Muscle of arm (tissue), 14 donors: Measurements from ENCODE around the gene UBE2F. TPM values are rescaled to one million over a fixed set of nuclear protein-coding genes. Genes with fewer than 3 reads are reported as not detected.

Experiments used
- DNase-seq: peaks from one replicate; pipeline ENCODE4 v3.0.0-alpha.2; 2013
- long read RNA-seq, 11 donors: transcript quantifications; one replicate each; lab custom pipeline, GENCODE V29; 2026
- polyA plus RNA-seq, 12 donors: library from polyadenylated mRNA; unstranded; fragments of 120-200 nt; gene quantifications; one replicate each; pipeline ENCODE4 v1.2.1, GENCODE V29; 2013; ENCODE audit not compliant: insufficient read length in 12 of 12

Gene UBE2F, protein sequence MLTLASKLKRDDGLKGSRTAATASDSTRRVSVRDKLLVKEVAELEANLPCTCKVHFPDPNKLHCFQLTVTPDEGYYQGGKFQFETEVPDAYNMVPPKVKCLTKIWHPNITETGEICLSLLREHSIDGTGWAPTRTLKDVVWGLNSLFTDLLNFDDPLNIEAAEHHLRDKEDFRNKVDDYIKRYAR
- polyA plus RNA-seq = 10 to 100 TPM in 11 of 12 donors, not detected in 1; 34.3 to 49.0 (median 40.4) TPM
- long read RNA-seq, donor 1, transcript UBE2F-201 (10 exons, 2,009 nt) = major isoform, 10 of 14 reads
- long read RNA-seq, donor 1, partial matches to known transcripts = 0 of 14 reads
- long read RNA-seq, donor 1, other reads (novel, unspliced or antisense) = 0 of 14 reads
- long read RNA-seq, donor 2, transcript UBE2F-201 (10 exons, 2,009 nt) = major isoform, 16 of 18 reads
- long read RNA-seq, donor 2, partial matches to known transcripts = 0 of 18 reads
- long read RNA-seq, donor 2, other reads (novel, unspliced or antisense) = 0 of 18 reads
- long read RNA-seq, donor 3, partial matches to known transcripts = 0 of 6 reads
- long read RNA-seq, donor 3, other reads (novel, unspliced or antisense) = 0 of 6 reads
- long read RNA-seq, donor 4, partial matches to known transcripts = 7 of 10 reads
- long read RNA-seq, donor 4, other reads (novel, unspliced or antisense) = 0 of 10 reads
- long read RNA-seq, donor 5, transcript UBE2F-201 (10 exons, 2,009 nt) = major isoform, 13 of 18 reads
- long read RNA-seq, donor 5, partial matches to known transcripts = 0 of 18 reads
- long read RNA-seq, donor 5, other reads (novel, unspliced or antisense) = 0 of 18 reads
- long read RNA-seq, donor 6, partial matches to known transcripts = 0 of 5 reads
- long read RNA-seq, donor 6, other reads (novel, unspliced or antisense) = 0 of 5 reads
- long read RNA-seq, donor 7, partial matches to known transcripts = 0 of 4 reads
- long read RNA-seq, donor 7, other reads (novel, unspliced or antisense) = 0 of 4 reads
- long read RNA-seq, donor 8, transcript UBE2F-201 (10 exons, 2,009 nt) = major isoform, 13 of 16 reads
- long read RNA-seq, donor 8, partial matches to known transcripts = 0 of 16 reads
- long read RNA-seq, donor 8, other reads (novel, unspliced or antisense) = 0 of 16 reads
- long read RNA-seq, donor 9, transcript UBE2F-201 (10 exons, 2,009 nt) = major isoform, 10 of 14 reads
- long read RNA-seq, donor 9, partial matches to known transcripts = 0 of 14 reads
- long read RNA-seq, donor 9, other reads (novel, unspliced or antisense) = 0 of 14 reads
- long read RNA-seq, donor 10, transcript UBE2F-201 (10 exons, 2,009 nt) = major isoform, 13 of 17 reads
- long read RNA-seq, donor 10, partial matches to known transcripts = 0 of 17 reads
- long read RNA-seq, donor 10, other reads (novel, unspliced or antisense) = 0 of 17 reads
- long read RNA-seq, donor 11, transcript UBE2F-201 (10 exons, 2,009 nt) = major isoform, 15 of 20 reads
- long read RNA-seq, donor 11, partial matches to known transcripts = 0 of 20 reads
- long read RNA-seq, donor 11, other reads (novel, unspliced or antisense) = 0 of 20 reads

DNA sequence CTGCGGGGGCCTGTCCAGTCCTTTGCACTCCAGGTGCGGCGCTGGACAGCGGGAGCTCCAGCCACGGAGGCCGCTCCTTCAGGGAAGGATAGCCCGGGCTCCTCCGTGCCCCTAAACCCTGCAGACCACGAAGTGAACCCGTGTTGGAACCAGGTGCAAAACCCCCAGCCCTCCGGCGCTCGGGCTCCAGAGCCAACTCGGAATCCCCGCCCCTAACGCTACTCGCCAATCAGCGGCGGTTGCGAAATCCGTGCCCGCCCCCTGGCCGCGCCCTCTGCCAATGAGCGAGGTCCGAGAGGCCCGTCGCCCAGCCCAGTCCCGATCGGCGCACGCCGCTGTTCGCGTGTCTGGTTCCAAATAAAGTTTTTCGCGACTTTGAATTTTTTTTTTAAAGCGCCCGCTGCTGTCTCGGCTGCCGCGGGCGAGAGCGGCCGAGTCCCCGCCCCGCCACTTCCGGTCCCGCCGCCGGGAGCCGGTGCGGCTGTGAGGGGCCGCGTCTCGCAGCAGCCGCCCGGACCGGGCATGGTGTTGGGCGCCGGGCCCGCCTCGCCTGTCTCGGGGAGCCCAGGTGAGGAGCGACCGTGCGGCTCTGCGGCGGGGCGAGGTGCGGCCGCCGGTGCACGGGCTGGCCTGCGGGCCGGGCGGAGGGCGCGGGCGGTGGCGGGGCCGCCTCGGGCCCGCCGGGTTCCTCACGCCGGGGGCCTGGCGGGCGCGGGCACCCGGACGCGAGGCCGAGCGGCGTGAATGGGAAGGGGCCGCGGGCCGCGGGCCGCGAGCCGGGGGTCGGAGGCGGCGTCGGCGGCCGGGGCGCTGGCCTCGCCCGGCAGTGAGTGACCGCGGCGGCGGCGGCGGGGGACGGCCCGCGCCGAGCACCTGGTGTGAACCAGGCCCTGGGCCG is at the start of gene UBE2F:
TSS of gene UBE2F (plus strand) at position 450 of the 898 bp plus-strand sequence. CDS start 6,094 bp downstream, outside the sequence.
- DNase-seq = peak; percentile 97

DNA sequence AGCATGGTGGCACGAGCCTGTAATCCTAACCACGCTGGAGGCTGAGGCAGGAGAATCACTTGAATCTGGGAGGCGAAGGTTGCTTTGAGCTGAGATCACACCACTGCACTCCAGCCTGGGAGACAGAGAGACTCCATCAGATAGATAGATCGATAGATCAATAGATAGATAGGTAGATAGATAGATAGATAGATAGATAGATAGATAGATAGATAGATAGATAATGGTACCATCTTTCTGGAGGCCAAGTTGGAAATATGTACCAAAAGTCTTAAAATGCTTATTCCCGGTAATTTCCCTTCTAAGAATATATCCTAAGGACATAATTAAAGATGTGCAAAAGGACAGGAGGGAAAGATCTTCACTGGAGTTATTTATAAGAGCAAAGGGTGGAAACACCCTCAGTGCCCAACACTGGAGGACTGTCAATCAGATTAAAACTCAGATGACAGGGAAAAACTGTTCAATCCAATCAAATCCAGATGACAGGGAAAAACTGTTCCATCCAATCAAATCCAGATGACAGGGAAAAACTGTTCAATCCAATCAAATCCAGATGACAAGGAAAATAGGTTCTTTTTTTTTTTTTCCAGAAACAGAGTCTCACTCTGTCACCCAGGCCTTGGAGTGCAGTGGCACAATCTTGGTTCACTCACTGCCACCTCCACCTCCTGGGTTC is 49.0 kb upstream of the UBE2F start:
- DNase-seq = no peak

DNA sequence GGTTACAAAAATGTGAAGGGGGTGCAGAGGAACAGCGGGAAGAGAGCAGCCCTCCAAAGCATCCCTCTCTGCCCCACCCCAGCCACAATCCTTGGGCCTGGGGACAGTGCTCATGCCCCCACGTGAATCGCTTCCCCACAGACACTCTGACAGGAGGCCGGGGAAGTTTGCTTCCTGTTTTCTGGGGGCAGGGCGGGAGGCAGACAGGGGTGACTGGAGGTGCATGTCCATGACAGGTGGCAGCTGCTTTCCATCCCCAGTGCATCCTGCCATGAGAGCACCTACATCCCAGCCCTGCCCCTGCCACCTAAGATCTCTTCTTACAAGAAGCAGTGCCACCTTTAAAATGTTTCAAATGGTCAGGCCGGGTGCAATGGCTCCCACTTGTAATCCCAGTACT is 47.2 kb upstream of the UBE2F start:
- no peak for DNase-seq

DNA sequence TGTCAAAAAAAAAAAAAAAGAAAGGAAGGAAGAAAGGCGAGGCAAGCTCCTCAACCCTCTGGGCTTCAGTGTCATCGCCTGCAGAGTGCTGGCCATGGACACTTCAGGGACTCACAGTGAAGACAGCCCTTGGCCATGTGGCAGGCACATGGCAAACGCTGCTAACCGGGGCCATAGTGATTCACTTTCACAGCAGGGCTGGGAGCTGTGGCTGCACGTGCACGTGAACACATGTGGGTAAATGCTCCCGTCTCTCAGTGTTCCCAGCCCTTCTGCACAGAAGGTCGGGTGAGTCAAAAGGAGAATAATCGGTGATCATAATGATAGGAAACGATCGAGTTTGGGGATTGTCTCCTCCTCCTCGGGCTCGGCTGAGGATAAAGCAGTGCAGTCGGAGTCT is 46.1 kb upstream of the UBE2F start:
- no peak for DNase-seq

DNA sequence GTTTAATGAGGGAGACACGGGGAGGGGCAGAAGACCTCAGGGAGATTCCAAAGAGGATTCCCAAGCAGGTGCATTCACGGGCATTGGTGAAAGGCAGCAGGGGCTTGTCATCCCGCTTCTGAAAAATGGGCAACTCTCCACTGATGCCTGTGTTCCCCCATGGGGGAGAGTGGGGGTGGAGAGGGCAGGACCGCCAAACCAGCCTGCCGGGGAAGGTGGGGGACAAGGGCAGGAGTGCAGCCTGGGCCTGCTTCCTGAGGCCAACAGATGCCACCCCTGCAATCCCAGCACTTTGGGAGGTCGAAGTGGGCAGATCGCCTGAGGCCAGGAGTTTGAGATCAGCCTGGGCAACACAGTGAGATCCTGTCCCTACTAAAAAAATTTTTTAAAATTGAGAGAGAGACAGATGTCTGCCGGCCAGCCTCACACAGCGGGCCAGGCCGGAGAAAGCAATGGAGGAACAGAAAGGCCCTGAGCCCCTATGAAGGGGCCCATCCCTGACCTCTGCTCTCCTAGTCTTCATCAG is 44.8 kb upstream of the UBE2F start:
- DNase-seq = no peak

DNA sequence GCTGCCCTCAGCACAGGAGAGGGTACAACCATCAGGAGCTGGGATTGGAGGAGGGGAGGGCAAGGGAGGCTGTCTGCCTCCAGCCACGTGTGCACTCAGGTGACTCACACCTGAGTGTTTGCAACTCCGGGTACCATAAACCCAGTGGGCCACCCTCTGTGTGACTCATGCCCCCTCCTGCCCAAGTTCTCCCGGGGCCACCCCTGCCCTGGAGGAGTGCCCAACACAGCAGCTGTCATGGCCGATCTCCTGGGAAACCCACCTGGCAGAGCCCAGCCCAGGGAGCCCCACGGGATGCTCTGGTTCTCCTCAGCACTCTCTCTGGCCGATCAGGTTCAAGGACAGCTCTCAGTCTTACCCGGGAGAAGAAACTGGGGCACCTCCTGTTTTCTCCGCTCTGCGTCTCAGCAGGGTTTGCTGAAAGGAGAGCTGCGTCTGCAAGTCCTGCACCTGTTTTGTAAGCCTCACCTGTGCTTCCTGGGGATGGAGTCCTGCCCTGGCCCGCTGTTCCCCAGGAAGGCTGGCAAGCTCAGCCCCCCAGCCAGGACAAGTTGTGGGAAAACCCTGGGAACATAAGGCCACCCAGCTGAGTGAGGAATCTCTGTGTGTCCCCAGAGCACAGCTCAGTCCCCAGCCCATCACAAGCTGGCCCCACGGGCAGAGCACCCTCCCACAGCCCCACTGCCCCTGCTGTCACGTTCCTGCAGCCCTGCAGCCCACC is 44.0 kb upstream of the UBE2F start:
- no peak for DNase-seq

DNA sequence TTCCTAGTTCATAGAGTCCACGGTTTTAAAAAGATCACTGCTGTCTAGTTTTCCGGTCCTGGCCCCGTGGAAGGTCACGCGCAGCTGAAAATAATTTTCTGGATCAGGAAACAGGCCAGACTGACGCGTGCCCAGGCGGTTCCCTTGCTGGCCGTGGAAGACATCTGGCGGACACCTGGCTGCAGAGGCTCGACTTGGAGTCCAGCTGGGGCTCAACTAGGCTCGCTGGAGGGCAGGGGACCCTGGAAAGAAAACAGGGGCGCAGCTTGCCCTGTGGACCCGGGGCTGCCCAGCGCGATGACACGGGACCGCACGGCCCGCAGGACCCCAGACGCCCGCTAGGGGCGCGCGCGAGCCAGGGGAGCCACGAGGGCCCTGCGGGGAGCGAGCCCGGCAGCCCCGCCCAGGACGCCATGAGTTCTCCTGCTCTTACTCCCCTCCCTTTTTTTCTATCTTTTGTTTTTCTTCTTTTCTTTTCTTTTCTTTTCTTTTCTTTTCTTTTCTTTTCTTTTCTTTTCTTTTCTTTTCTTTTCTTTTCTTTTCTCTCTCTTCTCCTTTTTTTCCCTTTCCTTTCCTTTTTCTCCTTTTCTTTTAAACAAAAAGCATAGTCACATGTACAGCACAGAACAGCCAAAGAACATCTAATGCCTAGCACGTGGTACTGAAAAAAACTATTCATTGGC is 43.2 kb upstream of the UBE2F start:
- DNase-seq = peak; percentile 57

DNA sequence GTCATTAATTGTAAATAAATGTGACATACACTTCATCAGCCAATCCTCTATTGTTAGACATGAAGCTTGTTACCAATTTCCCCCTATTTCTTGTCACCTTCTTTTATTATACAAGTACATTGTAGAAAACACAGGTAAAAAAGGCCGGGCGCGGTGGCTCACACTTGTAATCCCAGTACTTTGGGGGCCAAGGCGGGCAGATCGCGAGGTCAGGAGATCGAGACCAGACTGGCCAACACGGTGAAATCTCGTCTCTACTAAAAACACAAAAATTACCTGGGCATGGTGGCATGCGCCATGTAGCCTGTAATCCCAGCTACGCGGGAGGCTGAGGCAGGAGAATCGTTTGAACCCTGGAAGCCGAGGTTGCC is 42.7 kb upstream of the UBE2F start:
- no peak for DNase-seq

DNA sequence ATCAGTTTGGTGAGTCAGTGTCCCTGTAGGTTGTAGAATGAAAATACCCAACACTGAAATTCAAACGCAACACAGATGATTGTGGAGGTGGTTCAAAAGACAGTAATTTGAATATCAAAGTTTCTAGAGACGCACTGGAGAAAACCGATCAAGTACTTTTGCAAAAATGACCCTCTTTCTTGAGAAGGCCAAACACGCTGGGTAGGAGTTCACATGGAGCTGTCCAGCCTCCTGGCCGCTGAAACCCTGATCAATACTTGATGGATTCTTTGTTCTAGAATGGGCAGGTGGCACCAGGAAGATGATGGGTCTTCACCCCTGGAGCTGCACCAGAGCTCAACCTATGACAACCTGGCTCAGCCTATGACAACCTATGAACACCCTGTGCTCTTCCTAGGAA is 39.7 kb upstream of the UBE2F start:
- no peak for DNase-seq

DNA sequence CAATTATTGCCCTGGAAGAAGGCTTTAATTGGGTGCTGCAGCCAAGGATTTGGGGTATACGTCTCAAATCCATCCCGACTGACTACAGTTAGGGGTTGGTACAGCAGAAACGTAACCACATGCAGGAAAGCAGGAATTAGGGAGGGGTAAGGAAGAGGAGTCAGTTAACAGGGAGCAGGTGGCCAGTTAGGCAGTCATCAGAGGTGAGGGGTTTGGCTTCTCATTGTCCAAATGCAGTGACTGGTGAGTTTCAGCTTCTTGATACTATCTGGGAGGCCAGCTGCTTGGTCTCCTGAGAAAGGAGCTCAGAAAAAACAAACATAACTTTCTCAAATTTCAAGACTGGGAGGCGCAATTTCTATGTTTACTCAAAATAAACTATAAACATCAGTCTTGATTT is 38.8 kb upstream of the UBE2F start:
- no peak for DNase-seq

DNA sequence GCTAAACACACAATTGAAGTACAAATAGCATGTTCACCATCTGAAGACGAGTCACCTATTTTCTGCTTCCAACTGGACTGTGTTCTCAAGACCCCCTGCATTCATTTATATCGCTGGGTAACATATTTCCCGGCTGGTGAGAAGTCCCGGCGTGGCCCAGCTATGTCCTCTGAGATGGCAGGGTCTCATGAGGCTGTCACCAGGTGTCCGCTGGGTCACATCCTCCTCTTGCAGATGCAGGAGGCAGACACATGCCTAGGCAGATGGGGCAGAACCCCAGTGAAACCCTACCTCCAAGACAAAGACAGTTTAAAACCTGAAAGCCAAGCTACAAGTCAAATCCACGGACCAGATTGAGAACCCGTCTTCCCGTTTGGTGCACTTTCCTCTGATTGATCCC is 36.8 kb upstream of the UBE2F start:
- DNase-seq = no peak

DNA sequence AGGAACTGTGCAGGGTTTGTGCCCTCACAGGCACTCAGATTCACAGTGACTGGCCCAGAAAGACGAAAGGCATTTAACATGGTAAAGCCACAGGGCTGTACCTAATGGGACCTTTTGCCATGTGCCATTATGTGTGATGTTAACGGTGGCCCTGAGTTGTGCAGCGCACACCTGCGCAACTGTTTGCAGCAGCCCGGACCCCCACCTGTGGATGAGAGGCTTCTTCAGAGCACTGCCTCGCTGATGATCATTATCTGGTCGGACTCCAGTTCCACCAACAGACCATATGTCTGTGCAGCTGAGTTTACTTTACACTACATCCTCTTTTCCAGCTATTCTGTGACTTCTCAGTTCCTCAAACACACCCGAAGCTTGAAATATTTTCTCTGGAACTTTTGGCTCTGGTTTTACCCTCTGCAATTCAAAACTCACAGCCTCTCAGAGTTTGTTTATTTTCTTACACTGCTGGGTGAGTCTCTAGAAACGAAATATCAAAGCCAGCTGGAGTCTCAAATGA is 35.6 kb upstream of the UBE2F start:
- peak; percentile 52 for DNase-seq

DNA sequence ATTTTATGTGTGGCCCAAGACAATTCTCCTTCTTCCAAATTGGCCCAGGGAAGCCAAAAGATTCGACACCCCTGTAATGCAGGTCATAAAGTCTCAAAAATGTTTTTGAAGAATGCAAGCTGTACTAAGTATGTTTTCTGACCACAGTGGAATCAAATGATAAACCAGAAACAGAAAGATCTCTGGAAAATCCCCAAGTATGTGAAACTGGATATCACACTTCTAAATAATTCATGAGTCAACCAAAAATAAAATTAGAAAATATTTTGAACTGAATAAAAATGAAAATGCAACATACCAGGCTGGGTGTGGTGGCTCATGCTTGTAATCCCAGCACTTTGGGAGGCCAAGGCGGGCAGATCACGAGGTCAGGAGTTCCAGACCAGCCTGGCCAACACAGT is 34.1 kb upstream of the UBE2F start:
- no peak for DNase-seq

DNA sequence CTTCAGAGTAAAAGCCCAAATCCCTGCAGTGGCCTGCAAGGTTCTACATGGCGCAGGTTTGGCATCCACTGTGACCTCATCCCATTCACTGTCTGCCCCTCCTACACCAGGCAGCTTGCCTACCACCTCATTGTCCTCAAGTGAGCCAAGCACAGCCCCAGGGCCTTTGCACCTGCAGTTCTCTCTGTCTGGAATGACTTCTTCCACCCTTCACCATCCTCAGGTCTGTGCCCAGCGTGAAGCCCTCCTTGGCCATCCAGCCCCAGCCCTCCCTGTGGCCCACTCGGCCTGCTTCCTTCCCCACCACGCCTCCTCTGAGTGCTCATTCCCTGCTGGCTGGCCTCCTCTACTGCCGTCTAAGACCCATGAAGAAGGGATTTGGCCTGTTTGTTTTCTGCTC is 32.6 kb upstream of the UBE2F start:
- DNase-seq = no peak

DNA sequence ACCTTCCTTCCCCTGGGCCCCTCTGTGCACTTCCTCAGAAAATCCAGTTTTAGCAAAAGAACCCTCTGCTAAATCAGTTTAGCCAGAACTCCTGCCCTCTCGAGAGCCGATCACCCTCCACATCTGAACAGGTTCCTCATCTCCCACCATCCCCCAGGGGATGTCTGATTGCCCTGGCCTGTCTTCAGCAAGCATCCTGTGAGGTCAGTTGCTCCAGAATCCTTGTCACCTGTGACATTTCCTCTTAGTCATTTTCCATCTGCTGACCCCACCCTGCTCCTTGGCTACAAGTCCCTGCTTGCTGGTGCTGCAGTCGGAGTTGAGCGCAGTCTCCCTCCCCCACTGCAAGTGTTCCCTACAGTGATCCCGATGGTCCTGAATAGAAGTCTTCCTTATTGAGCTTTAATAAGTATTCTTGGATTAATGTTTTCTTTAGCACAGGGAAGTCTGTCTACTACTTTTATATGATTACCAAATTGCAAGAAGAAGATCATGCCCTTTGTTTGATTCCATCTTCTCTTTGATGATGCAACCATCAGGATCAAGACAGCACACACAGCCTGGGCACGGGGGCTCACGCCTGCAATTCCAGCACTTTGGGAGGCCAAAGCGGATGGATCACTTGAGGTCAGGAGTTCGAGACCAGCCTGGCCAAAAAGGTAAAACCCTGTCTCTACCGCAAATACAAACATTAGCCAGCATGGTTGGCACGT is 30.9 kb upstream of the UBE2F start:
- peak; percentile 15 for DNase-seq

DNA sequence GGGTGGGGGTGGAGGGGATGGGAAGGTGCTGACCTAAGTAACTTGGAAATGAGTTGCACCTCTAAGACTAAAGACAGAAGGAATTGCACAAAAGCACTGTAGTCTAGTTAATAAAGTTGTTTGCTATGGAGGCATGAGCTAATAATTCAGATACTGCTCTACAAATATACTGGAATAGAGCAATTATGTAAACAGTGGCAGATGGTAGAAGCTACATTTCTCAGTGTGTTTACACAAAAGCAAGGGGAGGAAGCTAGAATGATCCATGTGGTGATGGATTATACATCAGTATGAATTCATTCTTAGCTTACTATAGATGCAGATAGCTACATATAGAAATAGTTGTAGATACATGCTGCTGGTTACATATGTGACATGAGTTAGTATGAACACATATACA is 27.6 kb upstream of the UBE2F start:
- DNase-seq = no peak

DNA sequence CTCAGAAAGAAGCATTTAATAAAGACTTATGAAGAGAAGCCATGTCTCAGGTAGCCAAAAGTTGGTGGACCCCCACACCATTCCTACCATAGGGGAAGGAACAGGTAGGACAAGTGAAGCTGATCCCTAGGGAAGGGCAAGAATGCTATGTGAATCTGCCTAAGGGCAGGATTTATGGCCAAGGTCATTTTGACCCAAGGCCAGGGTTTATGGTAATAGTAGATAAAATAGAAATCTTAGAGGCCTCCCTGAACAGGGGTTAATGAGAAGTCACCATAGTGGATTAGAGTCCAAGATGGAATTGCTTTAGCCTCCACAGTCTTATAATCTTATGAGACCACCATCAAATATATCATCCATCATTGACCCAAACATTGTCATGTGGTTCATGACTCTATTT is 26.0 kb upstream of the UBE2F start:
- no peak for DNase-seq
